Tibial nerve (tissue), 4 donors: ENCODE data around the gene GATA5.

Experiments used
- CTCF ChIP-seq, 5 experiments: fragments of 200-600 bp in 3 of 5; fragments of 450-650 bp in 2 of 5; sonication (generic) in 3 of 5; IDR thresholded peaks; one replicate each; pipeline ENCODE4 v1.5.1; 2016 to 2019; ENCODE audit warnings: antibody characterized with exemption in 5 of 5, mild to moderate bottlenecking in 3 of 5, moderate library complexity in 2 of 5
- EP300 ChIP-seq, 2 donors: sonication (generic); formaldehyde crosslinking; IDR thresholded peaks; one replicate each; pipeline ENCODE4 v1.6.1; 2017; ENCODE audit warnings: antibody characterized with exemption in 2 of 2, mild to moderate bottlenecking in 1 of 2
- POLR2A ChIP-seq, 2 donors: fragments of 450-650 bp; IDR thresholded peaks; one replicate each; pipeline ENCODE4 v1.6.1; 2017; ENCODE audit warnings: antibody characterized with exemption in 2 of 2, mild to moderate bottlenecking in 2 of 2, moderate library complexity in 2 of 2

- TF ChIP-seq CTCF (IDR thresholded peaks at IDR 0.05): no peak
- TF ChIP-seq POLR2A (IDR thresholded peaks at IDR 0.05): no peak
- TF ChIP-seq EP300 (IDR thresholded peaks at IDR 0.05): no peak
These were observed 35.6 kb upstream of the GATA5 start for GRCh38 chr20:62511300-62511914.
